A549 (cell line): ENCODE measurements around the gene GATAD2A. TPM values are rescaled to one million over a fixed set of nuclear protein-coding genes. Genes with fewer than 3 reads are reported as not detected.

Source experiments
- ATAC-seq, 2 experiments: fragments of 200-7000 bp in 1 of 2; fragments of >200 bp in 1 of 2; cut with Nextera tagmentation in 1 of 2; cut with Tn5 transposase in 1 of 2; 3 replicates each; pipeline versions ENCODE4 v1.8.0 to v1.9.1; 2018 to 2020; ENCODE audit warnings: mild to moderate bottlenecking in 1 of 2, moderate library complexity in 1 of 2
- CTCF ChIA-PET: fragments of 300-600 bp; sonication (Branson Sonifier 250); formaldehyde crosslinking; extraction: SDS; loops from one replicate; lab custom pipeline; 2021; ENCODE audit warnings: antibody characterized with exemption, inconsistent platforms; lab: Yijun Ruan, JAX
- POLR2A ChIA-PET: fragments of 350-600 bp; formaldehyde crosslinking; extraction: SDS; loops from one replicate; lab custom pipeline; 2021; ENCODE audit warnings: antibody characterized with exemption, inconsistent platforms; lab: Yijun Ruan, JAX
- DNase-seq, 2 experiments: peaks; one replicate each; pipeline versions ENCODE4 v3.0.0 to v3.0.0-alpha.2; 2011 to 2016; ENCODE audit warnings: low read depth in 1 of 2, low spot score in 1 of 2
- FAIRE-seq: peaks from 2 replicates; lab custom pipeline; 2011; peaks lifted over from hg19 to GRCh38; lab: Jason Lieb, UNC
- H3K27ac ChIP-seq, 2 experiments: fragments of >200 bp; sonication (Bioruptor Twin); formaldehyde crosslinking; 3 replicates each; pipeline ENCODE4 v1.5.1; 2016 to 2017
- H3K4me1 ChIP-seq: fragments of >200 bp; sonication (Bioruptor Twin); formaldehyde crosslinking; 3 replicates; pipeline ENCODE4 v1.6.1; 2016
- H3K4me2 ChIP-seq: fragments of >200 bp; sonication (Bioruptor Twin); formaldehyde crosslinking; 3 replicates; pipeline ENCODE4 v1.6.1; 2016
- H3K4me3 ChIP-seq: fragments of >200 bp; sonication (Bioruptor Twin); formaldehyde crosslinking; 3 replicates; pipeline ENCODE4 v1.5.1; 2016
- H3K9me3 ChIP-seq: fragments of >200 bp; sonication (Bioruptor Twin); formaldehyde crosslinking; 3 replicates; pipeline ENCODE4 v1.6.1; 2016
- FOSB ChIP-seq: fragments of 250-450 bp; sonication (Bioruptor Pico); IDR thresholded peaks from 2 replicates; pipeline ENCODE4 v1.5.0; 2020; ENCODE audit warnings: mild to moderate bottlenecking, moderate library complexity
- HDAC2 ChIP-seq: fragments of 200-600 bp; sonication (generic); IDR thresholded peaks from 2 replicates; pipeline ENCODE4 v1.6.1; 2016
- JUN ChIP-seq, 2 experiments: fragments of >200 bp; sonication (Bioruptor Twin); formaldehyde crosslinking; IDR thresholded peaks; 2 replicates in 1 of 2; 3 replicates in 1 of 2; pipeline ENCODE4 v1.6.1; 2016 to 2017
- MAFK ChIP-seq: fragments of 450-650 bp; IDR thresholded peaks from 2 replicates; pipeline ENCODE4 v1.6.1; 2014; ENCODE audit not compliant: partially characterized antibody
- MYC ChIP-seq: IDR thresholded peaks from 2 replicates; pipeline ENCODE4 v1.6.1; 2012; ENCODE audit warnings: mild to moderate bottlenecking, inconsistent platforms, low read length, improper control_type of control experiment, borderline replicate concordance
- POLR2AphosphoS2 ChIP-seq: conservative IDR thresholded peaks from 2 replicates; pipeline ENCODE4 v1.6.1; 2012; ENCODE audit warnings: low read length, improper control_type of control experiment, inconsistent platforms
- RAD21 ChIP-seq, 2 experiments: fragments of >200 bp in 1 of 2; sonication (Bioruptor Twin) in 1 of 2; formaldehyde crosslinking in 1 of 2; IDR thresholded peaks in 1 of 2; conservative IDR thresholded peaks in 1 of 2; 2 replicates in 1 of 2; 3 replicates in 1 of 2; pipeline ENCODE4 v1.6.1; 2012 to 2018; ENCODE audit warnings: inconsistent platforms in 1 of 2
- SMC3 ChIP-seq: fragments of >200 bp; sonication (Bioruptor Twin); formaldehyde crosslinking; IDR thresholded peaks from 3 replicates; pipeline ENCODE4 v1.6.1; 2018; ENCODE audit warnings: inconsistent platforms
- ZNF302 ChIP-seq: fragments of 250-450 bp; sonication (Bioruptor Pico); IDR thresholded peaks from 2 replicates; pipeline ENCODE4 v1.9.0; 2021; ENCODE audit warnings: inconsistent platforms, mild to moderate bottlenecking, moderate library complexity
- WGBS: methylation state at CpG from one replicate; pipeline ENCODE4 v1.1.6; 2017; ENCODE audit errors: missing lambda C conversion rate; 5-methylcytosine and 5-hydroxymethylcytosine counted together
- polyA plus RNA-seq, 4 experiments: library from polyadenylated mRNA; depleted of rRNA in 3 of 4; stranded (reverse); fragments of >200 nt; fragmentation: RNase III in 1 of 4; extraction: RNeasy Plus Mini Kit Qiagen cat#74134 plus additional on column Dnase treatment in 1 of 4; gene quantifications; 2 replicates in 3 of 4; 3 replicates in 1 of 4; pipeline ENCODE4 v1.2.3, GENCODE V29; 2011 to 2017
- TF ChIP-seq, protein P1 (sequence below): fragments of >200 bp; sonication (Bioruptor Twin); formaldehyde crosslinking; IDR thresholded peaks from 3 replicates; pipeline ENCODE4 v1.5.1; 2016
- TF ChIP-seq, protein P2 (sequence below): fragments of 250-450 bp; sonication (Bioruptor Pico); IDR thresholded peaks from 2 replicates; pipeline ENCODE4 v1.5.0; 2021; ENCODE audit warnings: mild to moderate bottlenecking, moderate library complexity, borderline replicate concordance
- TF ChIP-seq, protein P3 (sequence below): fragments of >200 bp; sonication (Bioruptor Twin); formaldehyde crosslinking; IDR thresholded peaks from 2 replicates; pipeline ENCODE4 v1.6.1; 2016
- TF ChIP-seq, protein P4 (sequence below): fragments of >200 bp; sonication (Bioruptor Twin); formaldehyde crosslinking; IDR thresholded peaks from 3 replicates; pipeline ENCODE4 v1.6.1; 2016
- TF ChIP-seq, protein P5 (sequence below): IDR thresholded peaks from 2 replicates; pipeline ENCODE4 v1.6.1; 2012; ENCODE audit warnings: low read depth, borderline replicate concordance

The GATAD2A gene
- polyA plus RNA-seq, 2 of the 4 experiments (the other 2 are of a cell fraction), result 25.2 to 28.9 TPM

DNA sequence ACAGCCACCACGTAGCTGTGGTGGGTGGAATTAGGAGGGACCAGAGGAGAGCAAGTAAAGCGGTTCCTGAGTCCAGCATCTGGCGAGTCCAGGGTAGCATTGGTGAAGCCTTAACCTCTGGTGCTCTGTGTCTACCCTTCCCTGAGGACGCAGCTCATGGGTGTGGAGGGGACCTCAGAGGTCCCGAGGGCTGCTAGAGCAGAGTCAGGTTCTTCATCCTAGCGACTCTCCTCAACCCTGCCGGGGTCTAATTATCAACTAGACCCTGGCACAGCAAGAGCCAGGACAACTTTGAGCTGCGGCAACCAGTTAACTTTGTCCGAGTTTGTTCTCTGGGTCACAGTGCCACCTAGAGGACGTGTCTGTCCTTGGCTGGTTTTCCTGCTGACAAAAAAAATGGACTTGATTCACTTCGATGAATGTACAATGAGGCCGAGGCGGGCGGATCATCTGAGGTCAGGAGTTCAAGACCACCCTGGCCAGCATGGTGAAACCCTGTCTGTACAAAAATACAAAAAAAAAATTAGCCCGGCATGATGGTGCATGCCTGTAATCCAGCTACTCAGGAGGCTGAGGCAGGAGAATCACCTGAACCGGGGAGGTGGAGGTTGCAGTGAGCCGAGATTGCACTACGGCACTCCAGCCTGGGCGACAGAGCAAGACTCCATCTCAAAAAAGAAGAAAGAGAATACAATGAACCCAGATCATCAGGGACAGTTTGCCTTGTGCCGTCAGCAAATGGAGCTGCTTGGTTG lies 84.9 kb downstream of the GATAD2A start:
- ATAC-seq (peak; percentile 64 to 72), DNase-seq (peak; percentile 66 to 74), FAIRE-seq (no peak)
- 32% methylated on average over 17 of the region's 20 CpGs for WGBS
- Histone ChIP-seq H3K9me3 (no peaks in the 10 kb centered on the region), H3K4me3 (no peak overlapping the region), H3K4me1 (peaks cover 20% of the 10 kb centered on the region; the same call in 2 of the 3 replicates), H3K4me2 (0 out of 3 replicates have a peak overlapping the region, but pooled peaks have one; percentile 16), H3K27ac (peak overlapping the region in 1 of 2 experiments; percentile 72; a peak in 2 of 6 replicates)
- ChIA-PET POLR2A (interaction anchor here (1.8 kb wide), 1 partner anchor 105 kb away, joined by 8 read pairs; no protein-coding TSS in a partner anchor), CTCF (interaction anchor here (0.6 to 4.9 kb wide), 44 partner anchors 9 to 443 kb away, joined by 3 to 53 read pairs (median 5); partner anchors contain the start of genes GATAD2A, NDUFA13 and TSSK6)
- peak; percentile 70 to 73 for TF ChIP-seq RAD21 (conservative IDR thresholded peaks at IDR 0.05 in 1 of 2, IDR thresholded peaks at IDR 0.05 in 1 of 2)
- TF ChIP-seq SMC3, result peak; percentile 49
- TF ChIP-seq, protein P1, sequence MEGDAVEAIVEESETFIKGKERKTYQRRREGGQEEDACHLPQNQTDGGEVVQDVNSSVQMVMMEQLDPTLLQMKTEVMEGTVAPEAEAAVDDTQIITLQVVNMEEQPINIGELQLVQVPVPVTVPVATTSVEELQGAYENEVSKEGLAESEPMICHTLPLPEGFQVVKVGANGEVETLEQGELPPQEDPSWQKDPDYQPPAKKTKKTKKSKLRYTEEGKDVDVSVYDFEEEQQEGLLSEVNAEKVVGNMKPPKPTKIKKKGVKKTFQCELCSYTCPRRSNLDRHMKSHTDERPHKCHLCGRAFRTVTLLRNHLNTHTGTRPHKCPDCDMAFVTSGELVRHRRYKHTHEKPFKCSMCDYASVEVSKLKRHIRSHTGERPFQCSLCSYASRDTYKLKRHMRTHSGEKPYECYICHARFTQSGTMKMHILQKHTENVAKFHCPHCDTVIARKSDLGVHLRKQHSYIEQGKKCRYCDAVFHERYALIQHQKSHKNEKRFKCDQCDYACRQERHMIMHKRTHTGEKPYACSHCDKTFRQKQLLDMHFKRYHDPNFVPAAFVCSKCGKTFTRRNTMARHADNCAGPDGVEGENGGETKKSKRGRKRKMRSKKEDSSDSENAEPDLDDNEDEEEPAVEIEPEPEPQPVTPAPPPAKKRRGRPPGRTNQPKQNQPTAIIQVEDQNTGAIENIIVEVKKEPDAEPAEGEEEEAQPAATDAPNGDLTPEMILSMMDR, result peak; percentile 69
- TF ChIP-seq JUN (IDR thresholded peaks at IDR 0.05), result no peak
- no peak for TF ChIP-seq POLR2AphosphoS2

DNA sequence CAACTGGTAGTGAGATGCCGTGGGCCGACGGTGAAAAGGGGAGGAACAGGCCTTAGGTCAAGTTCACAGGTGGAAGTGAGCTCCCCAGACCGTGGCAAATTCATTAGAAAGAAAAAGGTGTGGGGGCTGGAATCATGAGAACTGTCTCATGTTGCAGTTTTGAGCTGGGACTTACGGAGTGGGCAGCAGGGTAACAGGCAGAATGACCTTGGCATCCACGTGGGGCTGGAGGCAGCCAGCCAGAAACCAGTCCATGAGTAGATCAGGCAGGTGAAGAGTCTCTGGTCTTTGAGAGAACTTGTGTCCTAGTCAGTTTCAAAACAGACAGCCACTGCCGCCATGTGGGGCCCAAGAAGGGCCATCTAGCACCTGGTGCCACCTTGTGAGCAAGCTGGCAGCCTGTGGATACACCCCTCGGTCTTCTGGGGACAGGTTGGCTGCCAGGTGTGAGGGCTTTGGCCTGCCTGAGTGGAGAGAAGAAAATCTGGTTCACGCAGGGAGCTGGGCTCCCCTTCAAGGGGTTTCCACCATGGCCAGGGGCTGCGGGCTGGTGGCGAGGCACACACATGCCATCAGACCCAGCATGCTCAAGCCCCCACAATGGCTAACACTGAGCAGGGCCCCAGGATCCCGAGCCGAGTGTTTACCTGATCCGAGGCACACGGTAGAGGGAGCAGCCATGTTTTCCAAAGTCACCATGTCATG lies 86.0 kb downstream of the GATAD2A start:
- 75% methylated on average over 7 of the region's 15 CpGs for WGBS
- DNase-seq (no peak), ATAC-seq (no peak), FAIRE-seq (no peak)
- ChIA-PET CTCF (interaction anchor here (0.7 to 4.9 kb wide), 28 partner anchors 8 to 444 kb away, joined by 3 to 53 read pairs (median 5); partner anchors contain the start of genes GATAD2A, NDUFA13 and TSSK6), POLR2A (no interaction called here)
- Histone ChIP-seq H3K4me3 (no peak overlapping the region), H3K9me3 (no peaks in the 10 kb centered on the region), H3K4me2 (no peak overlapping the region), H3K4me1 (peaks cover 20% of the 10 kb centered on the region; the same call in 2 of the 3 replicates), H3K27ac (no peak overlapping the region)
- no peak for TF ChIP-seq ZNF302 (CRISPR knock-in tag)
- no peak for TF ChIP-seq MYC
- no peak for TF ChIP-seq FOSB (CRISPR knock-in tag)
- TF ChIP-seq JUN (IDR thresholded peaks at IDR 0.05), result no peak
- no peak for TF ChIP-seq HDAC2
- TF ChIP-seq, protein P2, sequence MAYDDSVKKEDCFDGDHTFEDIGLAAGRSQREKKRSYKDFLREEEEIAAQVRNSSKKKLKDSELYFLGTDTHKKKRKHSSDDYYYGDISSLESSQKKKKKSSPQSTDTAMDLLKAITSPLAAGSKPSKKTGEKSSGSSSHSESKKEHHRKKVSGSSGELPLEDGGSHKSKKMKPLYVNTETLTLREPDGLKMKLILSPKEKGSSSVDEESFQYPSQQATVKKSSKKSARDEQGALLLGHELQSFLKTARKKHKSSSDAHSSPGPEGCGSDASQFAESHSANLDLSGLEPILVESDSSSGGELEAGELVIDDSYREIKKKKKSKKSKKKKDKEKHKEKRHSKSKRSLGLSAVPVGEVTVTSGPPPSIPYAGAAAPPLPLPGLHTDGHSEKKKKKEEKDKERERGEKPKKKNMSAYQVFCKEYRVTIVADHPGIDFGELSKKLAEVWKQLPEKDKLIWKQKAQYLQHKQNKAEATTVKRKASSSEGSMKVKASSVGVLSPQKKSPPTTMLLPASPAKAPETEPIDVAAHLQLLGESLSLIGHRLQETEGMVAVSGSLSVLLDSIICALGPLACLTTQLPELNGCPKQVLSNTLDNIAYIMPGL (CRISPR knock-in tag), result no peak

DNA sequence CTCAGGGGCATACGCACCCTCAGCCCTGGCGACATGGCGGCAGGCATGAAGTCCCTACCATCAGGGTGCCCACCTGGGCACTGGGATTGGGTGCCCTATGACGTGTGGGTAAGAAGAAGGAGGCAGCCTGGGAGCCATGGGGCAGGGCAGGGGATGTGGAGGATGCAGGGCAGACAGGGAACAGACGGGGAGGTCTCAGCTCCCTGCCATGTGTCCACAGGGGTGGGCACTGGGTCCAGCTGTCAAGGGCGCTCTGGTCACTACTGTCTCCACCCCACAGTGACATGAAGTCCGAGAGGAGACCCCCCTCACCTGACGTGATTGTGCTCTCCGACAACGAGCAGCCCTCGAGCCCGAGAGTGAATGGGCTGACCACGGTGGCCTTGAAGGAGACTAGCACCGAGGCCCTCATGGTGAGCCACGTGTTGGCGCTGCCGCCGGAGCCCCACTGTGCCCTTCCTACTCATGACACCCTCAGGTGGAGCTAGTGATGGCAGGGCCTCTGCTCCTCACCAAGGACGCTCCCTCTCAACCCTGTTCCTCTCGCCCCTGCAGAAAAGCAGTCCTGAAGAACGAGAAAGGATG lies 86.6 kb downstream of the GATAD2A start:
- H3K4me3 ChIP-seq, result no peak overlapping the region
- 86% methylated on average over 12 of the region's 21 CpGs for WGBS
- ATAC-seq (no peak), FAIRE-seq (no peak), DNase-seq (no peak)
- ChIA-PET CTCF (interaction anchor here (0.6 to 4.9 kb wide), 8 partner anchors 11 to 945 kb away, joined by 3 to 53 read pairs (median 4); no protein-coding TSS in a partner anchor), POLR2A (no interaction called here)
- H3K27ac ChIP-seq, result no peak overlapping the region
- TF ChIP-seq, protein P3, sequence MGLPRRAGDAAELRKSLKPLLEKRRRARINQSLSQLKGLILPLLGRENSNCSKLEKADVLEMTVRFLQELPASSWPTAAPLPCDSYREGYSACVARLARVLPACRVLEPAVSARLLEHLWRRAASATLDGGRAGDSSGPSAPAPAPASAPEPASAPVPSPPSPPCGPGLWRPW, result no peak
- TF ChIP-seq, protein P4, sequence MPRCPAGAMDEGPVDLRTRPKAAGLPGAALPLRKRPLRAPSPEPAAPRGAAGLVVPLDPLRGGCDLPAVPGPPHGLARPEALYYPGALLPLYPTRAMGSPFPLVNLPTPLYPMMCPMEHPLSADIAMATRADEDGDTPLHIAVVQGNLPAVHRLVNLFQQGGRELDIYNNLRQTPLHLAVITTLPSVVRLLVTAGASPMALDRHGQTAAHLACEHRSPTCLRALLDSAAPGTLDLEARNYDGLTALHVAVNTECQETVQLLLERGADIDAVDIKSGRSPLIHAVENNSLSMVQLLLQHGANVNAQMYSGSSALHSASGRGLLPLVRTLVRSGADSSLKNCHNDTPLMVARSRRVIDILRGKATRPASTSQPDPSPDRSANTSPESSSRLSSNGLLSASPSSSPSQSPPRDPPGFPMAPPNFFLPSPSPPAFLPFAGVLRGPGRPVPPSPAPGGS, result no peak
- TF ChIP-seq MYC, result no peak
- TF ChIP-seq, protein P5, sequence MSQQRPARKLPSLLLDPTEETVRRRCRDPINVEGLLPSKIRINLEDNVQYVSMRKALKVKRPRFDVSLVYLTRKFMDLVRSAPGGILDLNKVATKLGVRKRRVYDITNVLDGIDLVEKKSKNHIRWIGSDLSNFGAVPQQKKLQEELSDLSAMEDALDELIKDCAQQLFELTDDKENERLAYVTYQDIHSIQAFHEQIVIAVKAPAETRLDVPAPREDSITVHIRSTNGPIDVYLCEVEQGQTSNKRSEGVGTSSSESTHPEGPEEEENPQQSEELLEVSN, result no peak
- TF ChIP-seq MAFK, result no peak
- H3K4me2 ChIP-seq, result no peak overlapping the region
- H3K9me3 ChIP-seq, result no peaks in the 10 kb centered on the region
- H3K4me1 ChIP-seq, result peaks cover 20% of the 10 kb centered on the region; the same call in 2 of the 3 replicates
